Body of pancreas (tissue), 4 donors: ENCODE measurements around the gene SWSAP1.

ENCODE experiments used
- CTCF ChIP-seq, 7 experiments: fragments of 450-650 bp in 4 of 7; fragments of 200-600 bp in 3 of 7; sonication (generic) in 3 of 7; IDR thresholded peaks; one replicate each; pipeline ENCODE4 v1.5.1; 2016 to 2019; ENCODE audit warnings: antibody characterized with exemption in 7 of 7
- POLR2A ChIP-seq, 3 donors: fragments of 450-650 bp; IDR thresholded peaks; one replicate each; pipeline ENCODE4 v1.6.1; 2016; ENCODE audit warnings: antibody characterized with exemption in 3 of 3, mild to moderate bottlenecking in 2 of 3

DNA sequence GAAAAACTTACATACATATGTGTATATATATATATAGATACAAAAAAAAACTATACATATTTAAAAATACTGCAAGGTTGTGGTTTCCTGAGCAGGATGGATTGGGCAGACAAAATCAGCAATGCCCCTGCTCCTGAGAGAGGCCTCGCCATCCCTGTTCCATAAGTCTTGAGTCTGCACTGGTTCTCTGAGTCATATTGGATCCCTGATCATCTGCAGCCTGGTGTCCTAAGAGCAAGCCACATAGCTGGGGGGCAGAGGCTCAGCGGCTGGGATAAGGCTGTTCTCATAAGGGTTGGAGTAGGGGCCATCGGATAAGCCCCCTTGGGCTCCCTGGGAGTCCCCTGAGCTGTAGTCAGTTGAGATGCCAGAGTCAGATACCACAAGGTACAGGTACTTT, 3.3 kb downstream of the SWSAP1 start:
- TF ChIP-seq CTCF (IDR thresholded peaks at IDR 0.05), result no peak
- no peak for TF ChIP-seq POLR2A (IDR thresholded peaks at IDR 0.05)
